ENCODE data around the gene OR10V1.

GRCh38 chr11:59754494-59754858, 40.8 kb upstream of the OR10V1 start:
- no peak for TF ChIP-seq CTCF (IDR thresholded peaks at IDR 0.05)
- TF ChIP-seq POLR2A (IDR thresholded peaks at IDR 0.05), result no peak
- no peak for TF ChIP-seq POLR2AphosphoS5 (IDR thresholded peaks at IDR 0.05)
